ENCODE data around the gene KHSRP.
A peak's percentile ranks its signal among the peaks of the same experiment; 100 is the strongest.
"Not testable (repeated sequence)": the region's sequence is repeated elsewhere in the genome, so short reads cannot be mapped to it uniquely, and the experiment has no call there.

KHSRP gene

GRCh38 chr19:6418562-6418932 is 6.1 kb downstream of the KHSRP start:
- DNase-seq (ENCODE audit: low read depth, low spot score), result no peak

- peak; percentile 49 for DNase-seq (ENCODE audit: low read depth, low spot score)
These were observed 6.7 kb downstream of the KHSRP start for GRCh38 chr19:6417713-6418561.

GRCh38 chr19:6416658-6417405 is 7.8 kb downstream of the KHSRP start:
- DNase-seq (ENCODE audit: low read depth, low spot score), result no peak

DNA sequence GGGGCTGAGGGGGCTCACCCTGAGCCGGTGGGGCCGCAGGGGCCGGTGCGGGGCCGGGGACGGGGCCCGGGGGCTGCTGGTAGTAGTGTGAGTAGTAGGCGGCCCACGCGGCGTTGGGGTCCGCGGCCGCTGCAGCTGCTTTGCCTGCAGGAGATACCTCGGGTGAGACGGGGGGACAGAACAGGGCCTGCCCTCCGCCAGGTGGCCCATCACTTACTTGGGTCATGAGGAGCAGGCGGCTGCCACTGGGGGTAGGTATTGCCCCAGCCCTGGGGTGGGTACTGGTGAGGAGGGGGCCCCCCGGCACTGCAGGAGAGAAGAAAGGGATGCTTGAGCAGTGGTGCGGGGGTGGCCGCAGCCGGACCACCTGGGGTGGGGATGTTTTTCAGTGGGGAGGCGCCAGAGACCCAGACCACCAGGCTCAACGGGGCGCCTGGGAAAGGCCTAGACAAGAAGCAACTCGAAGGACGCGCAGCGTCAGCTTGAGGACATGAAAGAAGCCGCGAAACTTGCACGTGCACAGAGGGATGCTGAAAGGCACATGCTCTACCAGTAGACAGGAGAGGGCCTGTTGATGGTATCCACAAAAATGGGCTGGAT is 8.9 kb downstream of the KHSRP start:
- no peak for DNase-seq (ENCODE audit: low read depth, low spot score)

- DNase-seq (ENCODE audit: low read depth, low spot score), result no peak
These were observed 9.6 kb downstream of the KHSRP start for GRCh38 chr19:6414793-6415590.

DNA sequence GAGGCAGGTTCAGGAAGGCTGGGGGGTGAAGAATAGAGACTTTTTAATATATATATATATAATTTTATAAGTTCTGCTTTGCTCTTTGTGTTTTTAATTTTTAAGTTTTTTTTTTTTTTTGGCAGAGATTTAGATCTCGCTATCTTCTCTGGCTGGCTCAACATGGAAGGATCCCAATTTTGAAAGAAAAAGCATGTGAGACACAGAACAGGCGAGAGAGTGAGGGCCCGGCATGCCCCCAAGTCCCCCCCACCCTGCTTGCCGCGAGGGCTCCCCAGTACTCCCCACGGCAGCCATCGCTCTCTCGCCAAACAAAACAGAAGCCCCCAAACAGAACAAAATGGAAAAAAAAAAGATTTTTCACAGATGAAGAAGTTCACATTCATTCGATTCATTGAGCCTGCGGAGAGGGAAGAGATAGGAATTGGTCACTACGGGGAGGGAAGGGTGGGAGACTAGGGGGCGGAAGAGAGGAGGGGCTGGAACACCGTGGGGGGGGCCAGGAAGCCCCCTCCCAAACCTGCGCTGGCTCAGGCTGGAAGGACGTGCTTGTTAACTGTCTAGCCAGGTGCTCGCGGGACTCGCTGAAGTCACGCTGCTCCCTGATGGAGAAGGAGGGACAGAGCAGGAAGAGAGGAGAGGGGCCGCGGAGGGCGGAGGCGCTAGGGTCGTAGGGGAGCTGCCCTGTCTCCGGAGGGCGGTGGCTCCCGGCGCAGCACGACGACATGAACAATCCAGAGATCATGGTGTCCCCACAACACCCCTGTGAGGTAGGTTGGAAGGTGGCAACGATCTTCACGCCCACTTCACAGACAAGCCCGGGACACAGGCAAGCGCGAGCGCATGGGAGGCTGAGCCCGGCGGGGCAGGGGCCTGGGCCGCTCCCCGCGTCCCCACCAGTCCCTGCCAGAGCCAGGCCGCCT is 10.6 kb downstream of the KHSRP start:
- DNase-seq (ENCODE audit: low read depth, low spot score), result no peak

DNA sequence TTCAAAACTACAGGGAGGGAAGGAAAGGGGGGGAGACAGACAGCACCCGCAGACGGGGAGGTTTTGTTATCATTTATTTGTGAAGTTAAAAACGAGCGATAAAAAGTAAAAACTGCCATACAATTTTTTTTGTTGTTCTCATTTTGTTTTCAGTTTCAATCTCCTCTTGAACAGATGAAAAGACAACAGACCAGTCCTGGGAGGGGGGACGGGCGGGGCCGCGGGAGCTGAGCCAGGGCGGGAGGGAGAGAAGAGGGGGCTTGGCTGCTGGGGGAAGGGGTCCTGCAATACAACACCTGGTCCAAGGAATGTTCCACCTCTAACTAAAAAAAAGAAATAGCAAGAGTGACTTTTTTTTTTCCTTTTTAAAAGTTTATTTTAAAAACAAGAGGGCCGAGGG is 11.3 kb downstream of the KHSRP start:
- no peak for DNase-seq (ENCODE audit: low read depth, low spot score)

GRCh38 chr19:6412447-6413091 is 12.0 kb downstream of the KHSRP start:
- peak; percentile 82 for DNase-seq (ENCODE audit: low read depth, low spot score)

DNA sequence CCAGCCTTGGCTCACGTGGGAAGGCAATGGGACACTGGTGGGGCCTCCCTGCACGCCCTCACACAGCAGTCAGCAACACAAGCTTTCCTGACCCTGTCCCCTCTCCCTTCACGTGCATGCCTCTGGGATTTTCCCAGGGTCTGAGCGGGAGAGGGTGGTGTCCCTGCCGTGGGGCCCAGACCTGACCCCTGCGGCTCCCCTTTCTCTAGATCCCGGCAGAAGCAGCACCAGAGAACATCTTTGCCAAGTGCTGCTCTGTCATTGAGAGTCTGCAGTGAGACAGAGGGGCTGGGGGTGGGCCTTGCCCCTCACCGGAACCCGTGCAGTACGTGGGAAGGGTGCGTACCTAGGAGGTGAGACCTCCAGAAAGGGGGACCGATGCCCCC is 12.6 kb downstream of the KHSRP start:
- DNase-seq (ENCODE audit: low read depth, low spot score), result no peak

DNA sequence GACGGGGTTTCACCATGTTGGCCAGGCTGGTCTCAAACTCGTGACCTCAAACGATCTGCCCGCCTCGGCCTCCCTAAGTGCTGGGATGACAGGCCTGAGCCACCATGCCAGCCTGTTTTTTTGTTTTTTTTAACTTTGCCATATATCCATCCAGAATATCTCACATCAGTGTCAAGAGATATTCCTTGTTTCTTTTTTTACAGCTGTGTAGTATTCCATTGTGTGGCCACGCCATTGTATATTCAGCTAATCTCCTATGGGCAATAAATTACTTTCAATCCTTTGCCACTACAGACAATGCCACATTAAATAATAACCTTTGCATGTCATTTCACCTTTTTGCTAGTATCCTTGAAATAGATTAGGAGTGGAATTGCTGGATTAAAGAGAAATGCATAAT is 15.3 kb downstream of the KHSRP start:
- no peak for DNase-seq (ENCODE audit: low read depth, low spot score)

DNA sequence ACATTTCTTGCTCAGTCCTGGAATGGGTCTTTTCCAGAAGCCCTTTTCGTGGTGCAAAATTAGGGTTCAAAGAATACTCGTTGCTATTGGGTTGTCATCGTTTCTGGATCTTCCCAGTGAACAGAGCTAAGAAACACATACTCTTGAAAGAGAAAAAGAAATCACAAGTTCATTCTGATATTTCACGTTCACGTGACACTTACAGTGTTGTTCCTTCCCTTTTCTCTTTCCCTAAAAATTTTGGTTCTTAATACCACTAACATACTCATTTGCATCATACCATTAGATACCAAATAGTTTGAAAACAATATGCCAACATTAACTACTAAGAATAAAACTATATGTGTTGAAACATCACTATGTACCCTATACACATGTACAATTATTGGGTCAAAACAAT is 18.2 kb downstream of the KHSRP start:
- DNase-seq (ENCODE audit: low read depth, low spot score), result no peak

- DNase-seq (ENCODE audit: low read depth, low spot score), result no peak
These were observed 21.6 kb downstream of the KHSRP start for GRCh38 chr19:6402837-6403608.

- DNase-seq (ENCODE audit: low read depth, low spot score), result no peak
These were observed 22.6 kb downstream of the KHSRP start for GRCh38 chr19:6402058-6402457.

DNA sequence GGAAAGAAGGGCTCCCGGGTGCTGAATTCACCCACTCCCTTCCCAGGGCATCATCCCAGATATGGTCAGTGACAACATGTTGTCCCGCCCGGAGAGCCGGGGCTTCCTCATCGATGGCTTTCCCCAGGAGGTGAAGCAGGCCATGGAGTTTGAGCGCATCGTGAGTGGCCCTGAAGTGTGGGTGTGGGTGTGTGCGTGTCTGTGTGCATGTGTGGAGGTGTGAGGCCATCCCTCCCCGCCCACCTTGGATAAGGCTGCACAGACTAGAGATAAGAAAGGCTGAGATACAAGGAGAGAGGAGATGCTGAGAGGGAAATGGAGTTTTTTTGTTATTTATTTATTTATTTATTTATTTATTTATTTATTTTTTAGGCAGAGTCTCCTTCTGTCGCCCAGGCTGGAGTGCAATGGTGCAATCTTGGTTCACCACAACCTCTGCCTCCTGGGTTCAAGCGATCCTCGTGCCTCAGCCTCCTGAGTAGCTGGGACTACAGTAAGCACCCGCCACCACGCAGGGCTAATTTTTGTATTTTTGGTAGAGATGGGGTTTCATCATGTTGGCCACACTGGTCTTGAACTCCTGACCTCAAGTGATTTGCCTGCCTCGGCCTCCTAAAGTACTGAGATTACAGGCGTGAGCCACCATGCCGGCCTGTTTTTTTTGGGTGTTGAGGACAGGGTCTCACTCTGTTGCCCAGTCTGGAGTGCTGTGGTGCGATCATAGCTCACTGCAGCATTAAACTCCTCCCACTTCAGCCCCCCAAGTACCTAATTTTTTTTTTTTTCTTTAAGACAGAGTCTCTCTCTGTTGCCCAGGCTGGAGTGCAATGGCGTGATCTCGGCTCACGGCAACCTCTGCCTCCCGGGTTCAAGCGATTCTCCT is 24.3 kb downstream of the KHSRP start:
- DNase-seq (ENCODE audit: low read depth, low spot score), result not testable (repeated sequence)

GRCh38 chr19:6396305-6396704 is 28.3 kb downstream of the KHSRP start:
- DNase-seq (ENCODE audit: low read depth, low spot score), result no peak

GRCh38 chr19:6394831-6395230 is 29.8 kb downstream of the KHSRP start:
- DNase-seq (ENCODE audit: low read depth, low spot score), result no peak

- no peak for DNase-seq (ENCODE audit: low read depth, low spot score)
These were observed 30.6 kb downstream of the KHSRP start for GRCh38 chr19:6393983-6394412.

All from ELF-1 (cell line).